H54 (cell line): ENCODE data around the gene TARS1.
A peak's percentile ranks its signal among the peaks of the same experiment; 100 is the strongest.

Source experiments
- DNase-seq: peaks from one replicate; pipeline ENCODE4 v3.0.0; 2011; ENCODE audit warnings: low spot score, mixed read lengths; ENCODE audit not compliant: insufficient read length
- FAIRE-seq: peaks from 3 replicates; lab custom pipeline; 2011; peaks lifted over from hg19 to GRCh38; lab: Jason Lieb, UNC
- POLR2A ChIP-seq: IDR thresholded peaks from 2 replicates; pipeline ENCODE4 v1.6.1; 2011; ENCODE audit warnings: low read depth, mild to moderate bottlenecking, low read length

The TARS1 gene

DNA sequence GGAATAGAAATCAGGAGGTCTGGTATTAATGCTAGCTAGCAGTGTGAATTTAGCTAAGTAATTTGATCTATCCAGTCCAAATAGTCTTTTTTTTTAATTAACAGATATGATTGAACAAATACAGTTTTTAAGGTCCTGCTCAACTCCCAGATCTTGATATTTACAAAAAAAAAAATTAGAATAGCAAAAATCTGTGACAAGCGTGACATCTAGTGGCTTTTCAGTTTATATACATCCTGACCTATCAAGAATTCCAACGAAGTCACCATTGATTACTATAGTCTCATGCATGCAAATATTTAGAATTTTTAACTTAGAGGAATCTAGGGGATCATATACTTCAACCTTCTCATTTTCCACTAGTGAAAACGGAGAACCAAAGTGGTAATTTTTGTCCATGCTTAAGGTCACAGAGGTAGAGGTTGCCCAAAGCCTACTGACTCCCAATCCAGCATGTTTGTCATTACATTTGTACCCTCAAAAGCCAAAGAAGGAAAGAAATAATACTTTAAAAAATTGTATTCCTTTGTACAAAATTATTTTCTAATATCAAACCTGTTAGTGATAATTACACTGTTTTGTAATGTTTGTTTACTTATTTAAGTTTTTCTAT is 17.6 kb upstream of the TARS1 start:
- TF ChIP-seq POLR2A = no peak
- DNase-seq = no peak
- FAIRE-seq = peak; percentile 94

DNA sequence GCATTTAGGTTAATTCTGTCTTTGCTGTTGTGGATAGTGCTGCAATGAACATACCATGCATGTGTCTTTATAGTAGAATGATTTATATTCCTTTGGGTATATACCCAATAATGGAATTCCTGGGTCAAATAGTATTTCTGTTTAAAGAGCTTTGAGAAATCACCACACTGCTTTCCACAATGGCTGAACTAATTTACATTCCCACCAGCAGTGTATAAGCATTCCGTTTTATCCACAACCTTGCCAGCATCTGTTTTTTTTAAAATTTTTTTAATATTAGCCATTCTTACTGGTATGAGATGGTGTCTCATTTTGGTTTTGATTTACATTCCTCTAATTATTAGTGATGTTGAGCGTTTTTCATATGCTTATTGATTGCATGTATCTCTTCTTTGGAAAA is 15.5 kb upstream of the TARS1 start:
- TF ChIP-seq POLR2A = no peak
- no peak for DNase-seq
- FAIRE-seq = no peak

DNA sequence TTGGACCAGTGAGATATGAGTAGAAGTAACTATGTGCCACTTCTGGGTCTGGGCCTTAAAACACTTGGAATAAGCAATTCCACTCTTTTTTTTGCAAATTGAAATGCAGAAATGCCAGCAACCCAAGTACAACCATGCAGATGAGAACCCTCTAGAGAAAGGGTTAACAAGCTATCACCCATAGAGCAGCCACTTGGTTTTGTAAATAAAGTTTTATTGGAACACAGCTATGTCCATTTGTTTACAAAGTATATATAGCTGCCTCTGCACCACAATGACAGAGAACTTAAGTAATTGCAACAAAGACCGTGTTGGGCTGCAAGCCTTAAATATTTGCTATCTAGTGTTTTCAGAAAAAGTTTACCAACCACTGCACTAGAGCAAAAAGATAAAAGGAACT is 9.8 kb upstream of the TARS1 start:
- FAIRE-seq (no peak), DNase-seq (no peak)
- no peak for TF ChIP-seq POLR2A

DNA sequence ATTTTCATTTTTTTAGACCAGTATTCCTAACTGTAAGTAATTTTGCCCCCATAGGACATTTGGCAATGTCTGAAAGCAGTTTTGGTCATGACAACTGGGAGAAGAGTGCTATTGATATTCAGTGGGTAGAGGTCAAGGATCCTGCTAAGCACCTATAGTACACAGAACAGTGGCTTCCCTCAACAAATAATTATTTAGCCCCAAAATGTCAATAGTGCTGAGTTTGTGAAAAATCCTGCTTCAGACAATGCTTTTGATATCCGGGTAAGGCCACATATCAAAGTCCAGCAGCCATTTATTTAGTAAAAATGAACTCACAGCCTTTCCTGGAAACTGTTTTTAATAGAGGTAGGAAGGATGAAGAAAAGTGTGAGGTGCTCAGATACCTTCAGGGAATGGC is 8.1 kb upstream of the TARS1 start:
- FAIRE-seq (no peak), DNase-seq (no peak)
- no peak for TF ChIP-seq POLR2A

DNA sequence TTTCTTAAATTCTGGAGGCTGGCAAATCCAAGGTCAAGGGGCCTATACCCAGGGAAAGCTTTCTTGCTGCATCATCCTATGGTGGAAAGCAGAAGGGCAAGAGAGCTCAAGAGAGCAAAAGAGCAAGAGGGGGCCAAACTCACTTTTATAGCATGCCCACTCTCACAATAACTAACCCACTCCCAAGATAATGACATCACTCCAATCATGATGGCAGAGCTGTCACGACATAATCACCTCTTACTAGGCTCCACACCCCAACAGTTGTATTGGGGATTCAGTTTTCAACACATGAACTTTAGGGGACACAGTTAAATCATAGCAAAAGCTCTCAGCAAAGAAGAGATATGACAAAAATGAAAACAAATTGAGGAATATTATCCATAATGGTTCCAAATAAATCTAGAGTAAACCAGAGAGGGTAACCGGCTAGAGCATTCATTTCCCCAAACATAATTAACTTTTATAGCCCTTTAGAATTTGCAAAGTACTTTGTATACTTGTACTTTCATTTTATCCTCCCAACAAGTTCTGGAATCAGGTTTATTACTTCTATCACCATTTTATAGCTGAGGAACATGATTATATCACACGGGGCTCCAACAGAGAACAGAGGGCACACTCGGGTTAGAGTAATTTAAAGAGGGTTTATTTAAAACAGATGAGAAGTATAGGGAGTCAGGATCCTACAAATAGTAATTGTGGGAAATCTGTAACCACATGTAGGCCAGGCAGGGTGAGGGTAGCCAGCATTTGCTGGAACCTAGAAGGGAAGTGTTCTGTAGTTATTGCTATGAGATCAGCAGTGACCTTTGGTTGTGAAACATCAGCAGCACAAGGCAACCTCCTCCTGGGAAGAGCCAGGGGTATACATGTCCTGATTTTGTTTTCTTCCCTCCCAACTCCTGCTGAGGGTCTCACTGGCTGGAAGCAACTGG is 7.2 kb upstream of the TARS1 start:
- no peak for FAIRE-seq
- no peak for TF ChIP-seq POLR2A
- DNase-seq = no peak

DNA sequence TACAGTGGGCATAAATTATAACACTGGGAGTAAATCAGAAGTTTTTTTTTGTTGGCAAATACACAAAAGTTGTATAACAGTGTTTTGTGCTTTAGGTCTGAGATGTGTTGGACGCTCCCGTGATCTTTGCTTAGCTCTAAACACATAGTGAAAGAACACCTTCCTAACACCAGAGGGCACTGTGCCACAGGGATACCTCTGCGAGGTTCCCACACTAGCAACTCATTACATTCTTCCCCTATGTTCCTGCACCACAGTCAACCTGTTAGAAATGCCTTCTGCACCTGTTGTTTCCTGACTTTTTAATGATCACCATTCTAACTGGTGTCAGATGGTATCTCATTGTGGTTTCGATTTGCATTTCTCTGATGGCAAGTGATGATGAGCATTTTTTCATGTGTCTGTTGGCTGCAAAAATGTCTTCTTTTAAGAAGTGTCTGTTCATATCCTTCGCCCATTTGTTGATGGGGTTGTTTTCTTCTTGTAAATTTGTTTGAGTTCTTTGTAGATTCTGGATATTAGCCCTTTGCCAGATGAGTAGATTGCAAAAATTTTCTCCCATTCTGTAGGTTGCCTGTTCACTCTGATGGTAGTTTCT is 4.8 kb upstream of the TARS1 start:
- peak; percentile 73 for FAIRE-seq

DNA sequence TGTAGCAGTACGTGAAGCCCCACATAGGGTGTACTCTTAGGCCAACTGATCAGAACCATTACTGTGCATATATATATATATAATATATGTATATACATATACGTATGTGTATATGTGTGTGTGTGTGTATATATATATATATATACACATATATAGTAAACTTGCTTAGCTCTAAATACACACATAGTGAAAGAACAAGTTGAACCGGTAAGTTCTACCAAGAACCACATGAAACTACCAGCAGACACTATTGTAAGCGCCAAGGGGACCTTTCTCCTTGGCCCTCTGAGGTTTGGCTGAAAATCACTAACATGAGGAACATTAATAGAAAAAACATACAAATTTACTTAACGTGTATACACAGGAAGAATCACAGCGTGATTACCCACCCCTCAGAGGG is 1.8 kb upstream of the TARS1 start:
- FAIRE-seq (no peak), DNase-seq (no peak)
- no peak for TF ChIP-seq POLR2A

More for the DNA sequence above, 4.8 kb upstream of the TARS1 start:
- DNase-seq = peak; percentile 41

DNA sequence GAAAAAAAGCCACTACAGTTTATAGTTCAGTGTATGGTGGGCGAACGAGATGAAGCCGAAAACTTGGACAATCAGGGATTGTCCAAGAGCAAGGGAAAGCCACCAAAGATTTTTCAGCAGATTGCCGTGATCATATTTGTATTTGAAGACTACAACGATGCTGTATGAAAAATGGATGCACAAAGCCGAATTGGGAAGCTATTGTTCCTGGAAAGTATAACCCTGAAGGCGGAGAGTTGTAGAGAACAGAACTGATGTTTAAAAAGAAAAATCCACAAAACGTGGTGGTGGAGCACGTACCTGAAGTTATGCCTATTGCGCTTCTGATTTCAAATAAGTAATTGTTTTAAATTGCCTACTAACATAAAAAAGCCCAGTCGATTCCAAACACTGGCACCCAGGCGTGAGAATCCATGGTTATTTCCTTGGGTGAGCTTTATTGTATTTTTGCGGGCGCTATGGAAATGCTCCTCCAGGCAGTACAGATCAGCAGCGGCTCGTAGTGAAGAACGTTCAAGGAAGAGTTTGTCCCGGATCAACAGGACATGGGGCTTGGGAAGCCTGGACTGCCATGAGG is 772 bp upstream of the TARS1 start:
- TF ChIP-seq POLR2A = no peak
- FAIRE-seq (no peak), DNase-seq (no peak)

DNA sequence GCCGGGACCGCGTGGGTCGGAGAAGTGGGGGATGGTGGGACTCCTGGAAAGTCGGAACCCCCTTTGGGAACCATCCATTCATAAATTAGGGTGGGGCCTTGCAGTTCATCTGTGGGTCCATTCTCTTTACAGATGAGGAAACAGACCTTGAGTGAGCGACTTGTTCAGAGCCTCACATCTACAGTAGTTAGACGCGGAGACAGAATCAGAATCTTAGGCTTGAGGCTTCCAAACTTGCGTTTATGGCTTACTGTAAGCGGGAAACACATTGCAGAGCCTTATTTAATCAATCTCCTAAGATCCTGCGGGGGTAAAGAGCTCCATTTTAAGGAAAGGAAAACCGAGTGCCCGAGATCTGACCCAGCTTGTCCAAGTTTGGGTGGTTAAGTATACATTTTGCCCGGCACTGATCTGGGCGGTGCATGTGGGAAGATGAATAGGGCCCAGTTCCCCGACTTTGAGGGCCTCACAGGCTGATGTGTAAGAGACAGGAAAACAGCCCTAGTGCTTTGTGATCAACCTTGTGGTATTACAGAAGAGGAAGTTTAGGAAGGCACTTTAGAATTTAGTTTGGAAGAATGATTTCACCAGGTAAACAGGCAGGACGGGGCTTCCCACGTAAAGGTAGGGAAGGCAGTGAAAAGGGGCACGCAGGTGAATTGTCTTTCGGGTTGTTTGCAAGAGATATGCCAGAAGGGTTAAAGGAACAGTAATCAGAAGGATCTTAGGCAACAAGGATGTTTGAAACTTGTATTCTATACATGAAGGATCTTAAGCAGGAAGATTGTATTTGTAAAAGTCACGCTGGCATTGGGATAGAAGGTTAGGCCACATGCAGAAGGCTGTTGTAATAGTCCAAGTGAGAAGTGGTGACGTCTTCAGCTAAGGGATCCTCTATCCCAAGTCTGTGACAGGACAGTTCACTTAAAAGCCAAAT is 744 bp downstream of the TARS1 start:
- TF ChIP-seq POLR2A = no peak
- FAIRE-seq (no peak), DNase-seq (peak; percentile 12)

DNA sequence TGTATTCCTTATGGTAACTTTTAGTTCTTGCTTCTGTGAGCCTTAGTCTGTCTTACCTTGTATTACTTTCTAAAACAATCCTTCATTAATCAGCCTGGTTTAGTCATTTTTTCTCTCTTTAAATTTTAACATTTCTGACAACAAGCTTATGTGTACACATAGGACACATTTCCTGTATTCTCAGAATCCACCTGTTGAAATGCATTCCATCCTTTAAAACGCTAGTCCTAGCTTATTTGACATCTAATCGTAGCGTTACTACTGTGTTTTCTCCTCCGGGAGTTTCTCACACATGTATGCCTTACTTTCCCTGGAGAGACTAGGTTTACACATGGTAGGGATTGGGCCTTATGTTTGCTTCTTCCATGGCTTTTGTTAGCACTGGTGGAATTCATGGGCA is 3.8 kb downstream of the TARS1 start:
- DNase-seq = no peak
- FAIRE-seq = no peak
- no peak for TF ChIP-seq POLR2A

DNA sequence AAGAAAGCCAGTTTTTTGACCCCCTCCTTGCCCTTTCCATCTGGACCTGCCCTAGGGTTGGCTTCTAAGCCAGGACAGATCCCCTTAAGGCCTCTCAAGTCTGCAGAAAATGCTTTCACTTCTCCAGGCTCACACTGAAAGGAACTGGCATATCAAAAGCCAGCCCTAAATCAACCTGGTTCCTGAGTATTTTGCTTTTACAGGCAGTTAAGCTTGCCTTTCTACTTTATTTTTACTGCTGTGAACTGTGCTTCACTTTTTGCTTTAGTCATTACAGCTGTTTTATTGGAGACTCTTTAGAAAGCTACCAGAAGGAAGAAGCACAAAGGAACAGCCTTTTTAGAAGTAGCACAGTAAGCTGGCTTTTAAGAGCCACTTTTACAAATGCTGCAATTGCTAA is 5.0 kb downstream of the TARS1 start:
- FAIRE-seq = peak; percentile 20
- TF ChIP-seq POLR2A = no peak
- no peak for DNase-seq

DNA sequence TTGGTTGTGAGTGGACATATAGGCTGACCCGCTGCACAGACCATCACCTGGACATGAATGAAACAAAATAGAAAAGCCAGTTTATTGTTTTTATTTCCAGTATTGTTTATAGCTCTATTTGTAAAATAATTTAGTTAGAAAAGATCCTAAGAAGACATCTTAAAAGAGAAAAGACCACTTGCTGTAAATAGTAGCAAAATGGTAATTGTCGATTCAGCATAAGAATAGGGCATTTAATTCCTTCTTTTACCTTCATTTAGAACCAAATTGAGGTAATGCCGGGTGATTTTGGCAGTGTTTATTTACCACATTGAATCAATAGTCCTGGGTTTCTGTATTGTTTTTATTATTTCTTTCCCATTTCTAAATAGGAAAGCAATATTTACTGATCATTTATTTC is 7.4 kb downstream of the TARS1 start:
- no peak for DNase-seq
- no peak for TF ChIP-seq POLR2A
- peak; percentile 33 for FAIRE-seq

DNA sequence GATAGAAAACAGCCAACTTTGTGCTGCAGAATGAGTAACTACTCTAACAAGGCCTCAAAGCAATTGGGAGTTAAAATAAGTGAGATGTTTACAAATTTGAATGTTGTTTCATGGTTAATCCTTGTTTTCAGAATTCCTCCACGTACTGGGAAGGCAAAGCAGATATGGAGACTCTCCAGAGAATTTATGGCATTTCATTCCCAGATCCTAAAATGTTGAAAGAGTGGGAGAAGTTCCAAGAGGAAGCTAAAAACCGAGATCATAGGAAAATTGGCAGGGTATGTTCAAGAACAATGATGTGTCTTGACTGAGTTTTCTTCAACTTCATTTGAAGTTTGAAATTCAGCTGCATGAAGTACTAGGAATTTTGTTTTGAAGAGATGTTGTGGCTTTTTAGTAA is 16.4 kb downstream of the TARS1 start:
- no peak for TF ChIP-seq POLR2A
- DNase-seq = no peak
- no peak for FAIRE-seq
